ENCODE results near the gene SLC25A15.
"Not testable (repeated sequence)": the region's sequence is repeated elsewhere in the genome, so short reads cannot be mapped to it uniquely, and the experiment has no call there.

SLC25A15 gene

DNA sequence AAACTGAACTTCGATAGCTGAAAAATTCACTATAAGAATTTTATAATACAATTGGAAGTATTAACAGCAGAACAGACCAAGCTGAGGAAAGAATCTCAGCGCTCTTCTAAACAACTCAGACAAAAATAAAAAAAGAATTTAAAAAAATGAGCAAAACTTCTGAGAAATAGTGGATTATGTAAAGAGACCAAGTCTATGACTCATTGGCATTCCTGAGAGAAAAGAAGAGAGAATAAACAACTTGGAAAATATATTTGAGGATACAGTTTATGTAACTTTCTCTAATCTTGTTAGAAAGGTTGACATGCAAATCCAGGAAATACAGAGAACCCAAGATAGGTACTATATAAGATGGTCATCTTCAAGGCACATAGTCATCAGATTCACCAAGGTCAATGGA is 25.4 kb downstream of the SLC25A15 start:
- FAIRE-seq = no peak

- FAIRE-seq = no peak
Observed at GRCh38 chr13:40818926-40819325, 29.5 kb downstream of the SLC25A15 start.

GRCh38 chr13:40819797-40820315 is 30.4 kb downstream of the SLC25A15 start:
- FAIRE-seq = no peak

GRCh38 chr13:40839725-40840124 is 50.3 kb downstream of the SLC25A15 start:
- FAIRE-seq = not testable (repeated sequence)

DNA sequence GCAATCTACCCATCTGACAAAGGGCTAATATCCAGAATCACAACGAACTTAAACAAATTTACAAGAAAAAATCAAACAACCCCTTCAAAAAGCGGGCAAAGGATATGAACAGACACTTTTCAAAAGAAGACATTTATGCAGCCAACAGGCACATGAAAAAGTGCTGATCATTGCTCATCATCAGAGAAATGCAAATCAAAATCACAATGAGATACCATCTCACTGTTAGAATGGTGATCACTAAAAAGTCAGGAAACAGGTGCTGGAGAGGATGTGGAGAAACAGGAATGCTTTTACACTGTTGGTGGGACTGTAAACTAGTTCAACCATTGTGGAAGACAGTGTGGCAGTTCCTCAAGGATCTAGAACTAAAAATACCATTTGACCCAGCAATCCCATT is 51.5 kb downstream of the SLC25A15 start:
- FAIRE-seq = not testable (repeated sequence)

Data from A204.1 (cell line).